Motor neuron (in vitro differentiated cells): ENCODE data around the gene SLC41A3. TPM values are rescaled to one million over a fixed set of nuclear protein-coding genes. Genes with fewer than 3 reads are reported as not detected.
"Not testable (repeated sequence)": the region's sequence is repeated elsewhere in the genome, so short reads cannot be mapped to it uniquely, and the experiment has no call there.

ENCODE experiments used
- ATAC-seq, 8 experiments: fragments of 200-7000 bp; cut with Tn5 transposase; replicated peaks in 6 of 8; 2 replicates each; pipeline ENCODE4 v1.8.0; 2021; ENCODE audit warnings: mild to moderate bottlenecking in 8 of 8, moderate library complexity in 8 of 8
- H3K27ac ChIP-seq, 2 donors: fragments of 250-450 bp; sonication (Bioruptor Pico); 2 replicates each; pipeline ENCODE4 v1.9.0; 2021; ENCODE audit warnings: antibody characterized with exemption in 2 of 2, mild to moderate bottlenecking in 2 of 2, moderate library complexity in 1 of 2
- H3K4me1 ChIP-seq, 2 donors: fragments of 250-450 bp; sonication (Bioruptor Pico); replicated peaks in 1 of 2; 2 replicates each; pipeline ENCODE4 v1.6.1; 2021; ENCODE audit warnings: antibody characterized with exemption in 2 of 2, mild to moderate bottlenecking in 2 of 2, moderate library complexity in 1 of 2
- H3K4me3 ChIP-seq, 5 donors: fragments of 250-450 bp; sonication (Bioruptor Pico); 2 replicates each; pipeline ENCODE4 v1.9.0; 2021; ENCODE audit warnings: antibody characterized with exemption in 5 of 5, mild to moderate bottlenecking in 5 of 5, moderate library complexity in 4 of 5
- WGBS, 10 experiments: fragments of 450-650 bp; shearing (Covaris generic); methylation state at CpG; one replicate each; pipeline ENCODE4 v1.0.0; 2022; 5-methylcytosine and 5-hydroxymethylcytosine counted together
- in situ Hi-C, 9 experiments: fragments of 400-800 bp; cut with MboI; loops; one replicate each; pipeline ENCODE4 v1.15.0; 2021; ENCODE audit warnings: low sequenced_read_pairs in 9 of 9, low pct_unique_long_range_greater_than_20kb in 2 of 9; ENCODE audit not compliant: unreplicated experiment in 9 of 9
- total RNA-seq, 8 experiments: library from RNA; unstranded; fragments of 300-600 nt; gene quantifications; 2 replicates each; pipeline versions ENCODE4 v1.2.3 to v1.2.4, GENCODE V29; 2022

The SLC41A3 gene
- total RNA-seq, 8 experiments from 2014 or later = 23.8 to 54.5 (median 30.3) TPM

GRCh38 chr3:126002189-126002588, 81.7 kb downstream of the SLC41A3 start:
- no peak for ATAC-seq
- no peak overlapping the region for H3K27ac ChIP-seq
- H3K4me3 ChIP-seq = no peak overlapping the region
- no peaks in the 10 kb centered on the region for H3K4me1 ChIP-seq
- in situ Hi-C loops = no loop called here

- H3K4me1 ChIP-seq, ATAC-seq, H3K27ac ChIP-seq, in situ Hi-C loops, H3K4me3 ChIP-seq: not testable (repeated sequence)
- WGBS, 10 experiments = 40 to 100% (median 93%) methylated on average over 1 to 4 of the region's 4 CpGs; no CpG with 5 or more reads in 4 of the 10 experiments
Observed at GRCh38 chr3:125996751-125997150, 87.2 kb downstream of the SLC41A3 start.

DNA sequence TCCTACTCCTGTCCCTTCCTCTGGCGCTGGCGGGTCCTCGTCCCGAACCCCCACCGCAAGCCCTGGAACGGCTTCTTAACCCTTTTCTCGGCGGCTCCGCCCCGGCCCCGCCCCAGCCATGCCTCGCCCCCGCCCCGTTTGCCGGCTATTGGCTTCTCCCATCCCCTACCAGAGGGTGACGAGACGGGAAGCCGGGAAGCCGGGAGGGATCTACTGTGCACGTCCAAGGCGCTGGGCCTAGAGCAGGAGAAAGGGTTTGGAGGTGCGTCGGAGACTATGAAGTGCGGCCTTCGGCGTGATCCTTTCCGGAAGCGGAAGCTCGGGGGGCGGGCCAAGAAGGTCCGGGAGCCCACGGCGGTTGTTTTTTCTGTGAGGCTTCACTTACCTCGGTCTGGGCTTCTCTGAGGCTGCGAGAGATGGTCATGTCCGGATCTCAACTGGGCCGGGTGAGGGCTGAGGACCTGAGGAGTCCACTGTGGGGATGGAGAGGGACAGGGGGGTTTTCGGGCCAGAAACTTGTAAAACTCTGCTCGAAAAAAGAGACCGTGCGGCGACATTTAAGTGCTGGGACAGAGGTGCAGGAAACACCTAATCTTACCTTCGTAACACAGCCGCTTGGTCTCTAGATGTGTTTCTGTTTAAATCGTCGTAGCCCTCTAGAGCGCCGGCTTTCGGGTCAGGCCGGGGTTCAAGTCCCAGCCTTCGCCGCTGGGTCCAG, 93.5 kb downstream of the SLC41A3 start:
- 0 to 55% (median 24%) methylated on average over 2 to 17 of the region's 52 CpGs; no CpG with 5 or more reads in 1 of the 10 experiments for WGBS, 10 experiments
- in situ Hi-C loops = no loop called here
- Histone ChIP-seq H3K4me1 (peaks cover 0 to 11% of the 10 kb centered on the region in 2 donors), H3K4me3 (peak overlapping the region; percentile 29 to 62 (median 52)), H3K27ac (peak overlapping the region; percentile 55 to 59)
- ATAC-seq = peak; percentile 99 to 100 (median 100)

- H3K4me3 ChIP-seq, H3K27ac ChIP-seq, H3K4me1 ChIP-seq, in situ Hi-C loops: not testable (repeated sequence)
- 20 to 67% (median 40%) methylated on average over 1 of the region's 2 CpGs; no CpG with 5 or more reads in 7 of the 10 experiments for WGBS, 10 experiments
- peak in 1 of 8 experiments; percentile 41 for ATAC-seq
Observed at GRCh38 chr3:125984951-125985350, 99.0 kb downstream of the SLC41A3 start.

DNA sequence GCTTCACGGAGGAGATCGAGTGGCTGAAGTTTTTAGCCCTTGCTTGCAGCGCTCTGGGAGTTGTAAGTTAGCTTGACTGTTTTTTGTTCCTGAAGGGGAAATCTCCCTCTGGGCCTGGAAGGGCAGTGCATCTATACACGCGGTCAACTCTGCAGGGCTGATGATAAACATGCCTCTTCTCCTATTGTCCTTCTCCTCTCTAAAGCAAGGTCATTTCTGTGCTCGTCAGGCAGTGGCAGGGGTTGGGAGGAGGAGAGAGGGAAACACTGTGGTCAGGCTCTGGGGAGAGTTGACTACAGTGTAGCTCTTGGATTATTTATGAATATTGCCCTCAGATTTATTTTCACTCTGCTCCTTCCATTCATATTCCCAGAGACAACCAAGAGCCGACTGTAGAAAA, 106.8 kb downstream of the SLC41A3 start:
- H3K27ac ChIP-seq, in situ Hi-C loops, H3K4me3 ChIP-seq: not testable (repeated sequence)
- H3K4me1 ChIP-seq = peaks cover 3 to 14% of the 10 kb centered on the region in 2 donors
- WGBS, 10 experiments = 0 to 100% (median 57%) methylated on average over 1 of the region's 7 CpGs; no CpG with 5 or more reads in 7 of the 10 experiments
- ATAC-seq = peak in 5 of 8 experiments; percentile 74 to 94 (median 90)

DNA sequence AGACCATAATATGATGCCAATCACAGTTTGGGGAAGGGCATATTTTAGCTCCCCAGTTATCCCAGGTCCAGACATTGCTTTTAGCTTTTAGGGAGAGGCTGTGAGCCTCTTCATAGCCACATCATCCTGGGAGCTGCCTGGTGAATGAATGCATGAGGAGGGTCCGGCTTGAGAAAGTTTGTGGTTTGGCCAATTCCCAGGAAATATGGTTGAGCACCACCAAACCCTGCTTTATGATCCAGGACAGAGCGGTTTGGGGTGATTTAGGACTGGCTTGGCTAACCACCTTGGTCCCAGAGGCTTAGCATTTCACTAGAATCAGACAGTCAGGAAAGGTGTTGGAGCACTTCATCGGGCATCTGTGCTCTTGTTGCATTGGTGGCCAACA, 107.9 kb downstream of the SLC41A3 start:
- WGBS, 10 experiments = 24 to 100% (median 65%) methylated on average over 1 to 2 of the region's 3 CpGs; no CpG with 5 or more reads in 6 of the 10 experiments
- peak in 1 of 8 experiments; percentile 8 for ATAC-seq
- H3K4me1 ChIP-seq = peaks cover 6 to 14% of the 10 kb centered on the region in 2 donors
- H3K27ac ChIP-seq, H3K4me3 ChIP-seq, in situ Hi-C loops: not testable (repeated sequence)

GRCh38 chr3:125975245-125976002, 108.5 kb downstream of the SLC41A3 start:
- H3K4me3 ChIP-seq, H3K27ac ChIP-seq, in situ Hi-C loops: not testable (repeated sequence)
- WGBS, 10 experiments = 33 to 92% (median 80%) methylated on average over 1 to 3 of the region's 9 CpGs; no CpG with 5 or more reads in 5 of the 10 experiments
- H3K4me1 ChIP-seq = peaks cover 6 to 14% of the 10 kb centered on the region in 2 donors
- ATAC-seq = peak in 1 of 8 experiments; percentile 9

DNA sequence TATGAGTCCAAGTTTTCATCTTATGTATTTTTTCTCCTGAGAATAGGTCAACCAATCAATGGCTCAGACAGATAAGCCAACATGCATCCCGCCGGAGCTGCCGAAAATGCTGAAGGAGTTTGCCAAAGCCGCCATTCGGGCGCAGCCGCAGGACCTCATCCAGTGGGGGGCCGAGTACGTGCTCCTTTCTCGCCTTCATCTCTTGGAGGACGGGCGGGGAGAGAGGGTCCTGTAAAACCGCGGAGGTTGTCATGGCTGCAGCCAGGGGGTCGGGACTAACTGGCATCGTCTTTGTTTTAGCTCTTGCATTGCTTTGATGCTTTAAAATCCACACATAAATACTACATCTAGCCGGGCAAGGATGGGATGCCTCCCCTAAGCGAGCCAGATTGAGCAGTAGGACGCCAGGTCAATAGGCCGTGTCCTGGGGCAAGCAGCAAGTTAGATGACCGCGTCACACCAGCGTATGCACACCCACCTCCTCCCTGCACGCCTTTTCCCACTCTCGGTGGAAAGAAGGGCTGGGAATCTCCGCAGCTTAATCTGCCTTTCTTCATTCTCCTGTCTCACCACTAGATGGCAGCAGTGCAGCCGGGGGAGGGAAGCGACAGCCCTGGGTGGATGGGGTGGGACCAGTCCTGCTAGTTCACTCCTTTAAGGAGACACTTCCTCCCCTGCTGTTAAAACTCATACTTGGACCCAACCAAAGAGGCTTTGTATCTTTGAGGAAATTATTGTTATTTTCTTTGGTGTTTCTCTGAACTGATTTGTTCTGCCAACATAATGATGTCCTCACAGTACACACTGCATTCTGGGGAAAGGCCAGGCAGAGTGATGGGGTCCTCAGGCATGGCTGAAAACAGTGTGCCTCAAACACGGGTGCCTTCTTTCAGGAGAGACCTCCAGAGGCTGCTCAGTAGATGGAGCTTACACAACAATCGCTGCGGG, 111.7 kb downstream of the SLC41A3 start:
- H3K4me3 ChIP-seq = peak overlapping the region; percentile 29 to 36 (median 33)
- WGBS, 10 experiments = 0 to 40% (median 1%) methylated on average over 1 to 22 of the region's 31 CpGs; no CpG with 5 or more reads in 2 of the 10 experiments
- ATAC-seq = peak; percentile 79 to 92 (median 84)
- H3K27ac ChIP-seq, H3K4me1 ChIP-seq: not testable (repeated sequence)
- in situ Hi-C loops = loop anchor here in 1 of 9 experiments (25.0 kb wide), 1 partner anchor 240 kb away; no protein-coding TSS in a partner anchor

DNA sequence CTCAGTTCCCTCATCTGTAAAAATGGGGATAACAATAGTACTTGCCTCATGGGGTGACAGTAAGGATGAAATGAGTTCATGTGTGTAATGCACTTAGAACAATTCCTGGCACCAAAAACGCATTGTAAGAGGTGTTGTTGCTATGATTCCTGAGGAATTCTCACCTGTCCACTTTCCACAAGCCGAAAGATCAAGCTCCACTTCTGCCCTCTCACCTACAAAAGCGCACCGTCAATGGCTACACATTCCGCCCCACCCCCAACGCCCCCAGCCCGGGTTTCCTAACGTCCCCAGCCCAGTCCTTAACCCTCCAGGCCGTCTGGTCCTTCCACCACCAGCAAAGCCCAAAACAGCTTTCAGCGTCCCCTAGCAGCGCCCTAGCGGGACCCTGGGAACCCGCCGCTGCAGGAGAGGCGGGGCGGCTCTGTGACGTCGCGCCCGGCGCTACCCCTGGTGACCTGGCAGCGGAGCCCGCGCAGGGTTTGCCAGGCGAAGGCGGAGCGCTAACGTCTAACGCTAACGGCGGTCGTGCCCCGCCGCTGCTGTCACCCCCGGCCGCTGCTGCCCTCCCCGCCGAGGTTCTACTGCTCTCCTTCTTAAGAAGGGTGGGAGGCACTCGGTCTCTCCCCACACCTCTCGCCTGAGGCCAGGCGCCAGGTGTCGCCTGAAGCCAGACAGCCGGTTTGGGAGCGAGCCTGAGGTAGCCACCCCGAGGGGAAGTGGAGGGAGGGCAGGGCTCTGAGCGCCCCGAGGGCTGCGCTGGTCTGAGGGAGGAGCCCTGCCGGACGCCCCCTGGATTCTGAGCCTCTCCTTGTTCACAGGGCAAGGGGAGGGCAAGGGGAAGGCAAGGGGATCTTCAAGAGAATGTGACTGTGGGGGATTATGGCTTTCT, 115.0 kb downstream of the SLC41A3 start, which contains the start of gene ROPN1B:
ROPN1B (plus strand) TSS at position 478 of the 892 bp plus-strand sequence. CDS start 2,877 bp downstream, outside the sequence.
- no CpG with 5 or more reads among the region's 50 CpGs for WGBS, 10 experiments
- in situ Hi-C loops = loop anchor here in 1 of 9 experiments (25.0 kb wide), 1 partner anchor 243 kb away; no protein-coding TSS in a partner anchor

DNA sequence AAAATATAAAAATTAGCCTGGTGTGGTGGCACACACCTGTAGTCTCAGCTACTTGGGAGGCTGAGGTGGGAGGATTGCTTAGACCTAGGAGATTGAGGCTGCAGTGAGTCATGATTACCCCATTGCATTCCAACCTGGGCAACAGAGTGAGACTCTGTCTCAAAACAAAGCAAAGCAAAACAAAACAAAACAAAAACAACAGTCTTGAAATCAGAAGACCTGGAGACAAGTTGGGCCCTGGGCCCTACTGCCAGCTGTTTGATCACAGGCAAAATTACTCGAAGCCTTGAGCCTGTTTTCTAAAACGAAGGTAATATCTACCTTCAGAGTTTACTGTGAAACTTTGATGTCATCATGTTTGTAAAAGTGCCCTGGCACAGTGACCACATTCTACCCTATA, 115.8 kb downstream of the SLC41A3 start:
- ATAC-seq, H3K4me1 ChIP-seq, H3K4me3 ChIP-seq, H3K27ac ChIP-seq: not testable (repeated sequence)
- in situ Hi-C loops = loop anchor here in 1 of 9 experiments (25.0 kb wide), 1 partner anchor 244 kb away; no protein-coding TSS in a partner anchor
- 100% methylated on average over 2 of the region's 2 CpGs; no CpG with 5 or more reads in 9 of the 10 experiments for WGBS, 10 experiments

More for the DNA sequence above, 115.0 kb downstream of the SLC41A3 start, which contains the start of gene ROPN1B:
- not testable (repeated sequence) for H3K4me1 ChIP-seq, H3K4me3 ChIP-seq, H3K27ac ChIP-seq
- peak; percentile 51 to 82 (median 78) for ATAC-seq

- Histone ChIP-seq H3K4me3 (no peak overlapping the region), H3K4me1 (peaks cover 0 to 3% of the 10 kb centered on the region in 2 donors), H3K27ac (no peak overlapping the region)
- ATAC-seq = no peak
- in situ Hi-C loops = loop anchor here in 1 of 9 experiments (25.0 kb wide), 1 partner anchor 245 kb away; no protein-coding TSS in a partner anchor
Observed at GRCh38 chr3:125967156-125967555, 116.8 kb downstream of the SLC41A3 start.
